Measurements from ENCODE around the gene HNF4A. TPM values are rescaled to one million over a fixed set of nuclear protein-coding genes. Genes with fewer than 3 reads are reported as not detected.

Gene HNF4A
- total and polyA plus RNA-seq, 2 of the 13 experiments (the other 11 are each of a cell fraction or from before 2014, with no cell fraction given) = 80.9 to 169 TPM

DNA sequence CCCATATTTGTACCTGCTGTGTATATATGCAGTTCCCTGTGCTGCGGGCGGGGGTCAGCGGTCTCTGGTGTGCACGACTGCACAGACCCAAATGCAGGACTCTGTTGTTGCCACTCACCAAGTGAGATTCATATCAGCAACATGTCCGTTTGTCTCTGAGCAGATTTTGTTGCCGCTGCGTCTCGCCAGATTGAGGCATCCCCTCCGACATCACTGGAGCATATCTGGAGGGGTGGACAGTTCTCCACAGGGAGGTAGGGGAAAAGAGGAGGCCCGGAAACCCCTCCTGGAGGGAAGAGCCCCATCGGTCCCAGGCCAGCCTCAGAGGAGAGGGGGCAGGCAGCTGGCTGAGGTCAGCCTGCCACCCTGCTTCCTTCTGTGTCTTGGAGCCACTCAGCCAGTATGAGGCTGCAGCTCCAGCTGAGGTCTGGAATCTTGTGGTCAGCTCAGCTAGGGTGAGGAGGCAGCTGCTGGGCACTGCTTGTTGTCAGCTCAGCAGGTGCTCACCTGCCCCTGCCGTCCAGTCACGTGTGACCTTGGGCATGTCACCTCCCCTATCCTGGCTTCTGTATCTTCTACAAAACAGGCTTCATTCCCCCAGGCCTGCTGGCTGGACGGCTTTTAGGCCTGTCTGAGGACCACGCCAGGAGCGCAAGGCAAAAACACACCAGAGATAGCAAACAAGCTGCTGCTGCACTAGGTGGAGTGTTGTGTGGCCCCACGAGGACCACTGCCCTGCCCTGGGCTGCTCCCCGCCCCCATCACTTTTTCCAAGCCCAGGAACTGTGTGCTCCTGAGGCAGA lies 47.1 kb downstream of the HNF4A start (continued):
- TF ChIP-seq, protein P1, sequence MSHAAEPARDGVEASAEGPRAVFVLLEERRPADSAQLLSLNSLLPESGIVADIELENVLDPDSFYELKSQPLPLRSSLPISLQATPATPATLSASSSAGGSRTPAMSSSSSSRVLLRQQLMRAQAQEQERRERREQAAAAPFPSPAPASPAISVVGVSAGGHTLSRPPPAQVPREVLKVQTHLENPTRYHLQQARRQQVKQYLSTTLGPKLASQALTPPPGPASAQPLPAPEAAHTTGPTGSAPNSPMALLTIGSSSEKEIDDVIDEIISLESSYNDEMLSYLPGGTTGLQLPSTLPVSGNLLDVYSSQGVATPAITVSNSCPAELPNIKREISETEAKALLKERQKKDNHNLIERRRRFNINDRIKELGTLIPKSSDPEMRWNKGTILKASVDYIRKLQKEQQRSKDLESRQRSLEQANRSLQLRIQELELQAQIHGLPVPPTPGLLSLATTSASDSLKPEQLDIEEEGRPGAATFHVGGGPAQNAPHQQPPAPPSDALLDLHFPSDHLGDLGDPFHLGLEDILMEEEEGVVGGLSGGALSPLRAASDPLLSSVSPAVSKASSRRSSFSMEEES (CRISPR knock-in tag; IDR thresholded peaks at IDR 0.05) = peak; percentile 83; the same call in 1 of the 2 replicates
- TF ChIP-seq, protein P2, sequence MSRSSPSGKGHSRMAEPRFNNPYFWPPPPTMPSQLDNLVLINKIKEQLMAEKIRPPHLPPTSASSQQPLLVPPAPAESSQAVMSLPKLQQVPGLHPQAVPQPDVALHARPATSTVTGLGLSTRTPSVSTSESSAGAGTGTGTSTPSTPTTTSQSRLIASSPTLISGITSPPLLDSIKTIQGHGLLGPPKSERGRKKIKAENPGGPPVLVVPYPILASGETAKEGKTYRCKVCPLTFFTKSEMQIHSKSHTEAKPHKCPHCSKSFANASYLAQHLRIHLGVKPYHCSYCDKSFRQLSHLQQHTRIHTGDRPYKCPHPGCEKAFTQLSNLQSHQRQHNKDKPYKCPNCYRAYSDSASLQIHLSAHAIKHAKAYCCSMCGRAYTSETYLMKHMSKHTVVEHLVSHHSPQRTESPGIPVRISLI (CRISPR knock-in tag; IDR thresholded peaks at IDR 0.05; ENCODE audit: borderline replicate concordance) = 0 out of 2 replicates have a peak, but pooled peaks have one; percentile 38
- TF ChIP-seq, protein P3, sequence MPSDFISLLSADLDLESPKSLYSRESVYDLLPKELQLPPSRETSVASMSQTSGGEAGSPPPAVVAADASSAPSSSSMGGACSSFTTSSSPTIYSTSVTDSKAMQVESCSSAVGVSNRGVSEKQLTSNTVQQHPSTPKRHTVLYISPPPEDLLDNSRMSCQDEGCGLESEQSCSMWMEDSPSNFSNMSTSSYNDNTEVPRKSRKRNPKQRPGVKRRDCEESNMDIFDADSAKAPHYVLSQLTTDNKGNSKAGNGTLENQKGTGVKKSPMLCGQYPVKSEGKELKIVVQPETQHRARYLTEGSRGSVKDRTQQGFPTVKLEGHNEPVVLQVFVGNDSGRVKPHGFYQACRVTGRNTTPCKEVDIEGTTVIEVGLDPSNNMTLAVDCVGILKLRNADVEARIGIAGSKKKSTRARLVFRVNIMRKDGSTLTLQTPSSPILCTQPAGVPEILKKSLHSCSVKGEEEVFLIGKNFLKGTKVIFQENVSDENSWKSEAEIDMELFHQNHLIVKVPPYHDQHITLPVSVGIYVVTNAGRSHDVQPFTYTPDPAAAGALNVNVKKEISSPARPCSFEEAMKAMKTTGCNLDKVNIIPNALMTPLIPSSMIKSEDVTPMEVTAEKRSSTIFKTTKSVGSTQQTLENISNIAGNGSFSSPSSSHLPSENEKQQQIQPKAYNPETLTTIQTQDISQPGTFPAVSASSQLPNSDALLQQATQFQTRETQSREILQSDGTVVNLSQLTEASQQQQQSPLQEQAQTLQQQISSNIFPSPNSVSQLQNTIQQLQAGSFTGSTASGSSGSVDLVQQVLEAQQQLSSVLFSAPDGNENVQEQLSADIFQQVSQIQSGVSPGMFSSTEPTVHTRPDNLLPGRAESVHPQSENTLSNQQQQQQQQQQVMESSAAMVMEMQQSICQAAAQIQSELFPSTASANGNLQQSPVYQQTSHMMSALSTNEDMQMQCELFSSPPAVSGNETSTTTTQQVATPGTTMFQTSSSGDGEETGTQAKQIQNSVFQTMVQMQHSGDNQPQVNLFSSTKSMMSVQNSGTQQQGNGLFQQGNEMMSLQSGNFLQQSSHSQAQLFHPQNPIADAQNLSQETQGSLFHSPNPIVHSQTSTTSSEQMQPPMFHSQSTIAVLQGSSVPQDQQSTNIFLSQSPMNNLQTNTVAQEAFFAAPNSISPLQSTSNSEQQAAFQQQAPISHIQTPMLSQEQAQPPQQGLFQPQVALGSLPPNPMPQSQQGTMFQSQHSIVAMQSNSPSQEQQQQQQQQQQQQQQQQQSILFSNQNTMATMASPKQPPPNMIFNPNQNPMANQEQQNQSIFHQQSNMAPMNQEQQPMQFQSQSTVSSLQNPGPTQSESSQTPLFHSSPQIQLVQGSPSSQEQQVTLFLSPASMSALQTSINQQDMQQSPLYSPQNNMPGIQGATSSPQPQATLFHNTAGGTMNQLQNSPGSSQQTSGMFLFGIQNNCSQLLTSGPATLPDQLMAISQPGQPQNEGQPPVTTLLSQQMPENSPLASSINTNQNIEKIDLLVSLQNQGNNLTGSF (CRISPR knock-in tag; IDR thresholded peaks at IDR 0.05) = no peak
- TF ChIP-seq ZNF367 (CRISPR knock-in tag; IDR thresholded peaks at IDR 0.05; ENCODE audit: borderline replicate concordance) = peak; percentile 61; the same call in 1 of the 2 replicates
- 0 out of 2 replicates have a peak, but pooled peaks have one; percentile 68 for TF ChIP-seq DNMT1 (CRISPR knock-in tag; IDR thresholded peaks at IDR 0.05)
- TF ChIP-seq, protein P4, sequence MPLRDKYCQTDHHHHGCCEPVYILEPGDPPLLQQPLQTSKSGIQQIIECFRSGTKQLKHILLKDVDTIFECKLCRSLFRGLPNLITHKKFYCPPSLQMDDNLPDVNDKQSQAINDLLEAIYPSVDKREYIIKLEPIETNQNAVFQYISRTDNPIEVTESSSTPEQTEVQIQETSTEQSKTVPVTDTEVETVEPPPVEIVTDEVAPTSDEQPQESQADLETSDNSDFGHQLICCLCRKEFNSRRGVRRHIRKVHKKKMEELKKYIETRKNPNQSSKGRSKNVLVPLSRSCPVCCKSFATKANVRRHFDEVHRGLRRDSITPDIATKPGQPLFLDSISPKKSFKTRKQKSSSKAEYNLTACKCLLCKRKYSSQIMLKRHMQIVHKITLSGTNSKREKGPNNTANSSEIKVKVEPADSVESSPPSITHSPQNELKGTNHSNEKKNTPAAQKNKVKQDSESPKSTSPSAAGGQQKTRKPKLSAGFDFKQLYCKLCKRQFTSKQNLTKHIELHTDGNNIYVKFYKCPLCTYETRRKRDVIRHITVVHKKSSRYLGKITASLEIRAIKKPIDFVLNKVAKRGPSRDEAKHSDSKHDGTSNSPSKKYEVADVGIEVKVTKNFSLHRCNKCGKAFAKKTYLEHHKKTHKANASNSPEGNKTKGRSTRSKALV (CRISPR knock-in tag; IDR thresholded peaks at IDR 0.05) = no peak
- TF ChIP-seq, protein P5, sequence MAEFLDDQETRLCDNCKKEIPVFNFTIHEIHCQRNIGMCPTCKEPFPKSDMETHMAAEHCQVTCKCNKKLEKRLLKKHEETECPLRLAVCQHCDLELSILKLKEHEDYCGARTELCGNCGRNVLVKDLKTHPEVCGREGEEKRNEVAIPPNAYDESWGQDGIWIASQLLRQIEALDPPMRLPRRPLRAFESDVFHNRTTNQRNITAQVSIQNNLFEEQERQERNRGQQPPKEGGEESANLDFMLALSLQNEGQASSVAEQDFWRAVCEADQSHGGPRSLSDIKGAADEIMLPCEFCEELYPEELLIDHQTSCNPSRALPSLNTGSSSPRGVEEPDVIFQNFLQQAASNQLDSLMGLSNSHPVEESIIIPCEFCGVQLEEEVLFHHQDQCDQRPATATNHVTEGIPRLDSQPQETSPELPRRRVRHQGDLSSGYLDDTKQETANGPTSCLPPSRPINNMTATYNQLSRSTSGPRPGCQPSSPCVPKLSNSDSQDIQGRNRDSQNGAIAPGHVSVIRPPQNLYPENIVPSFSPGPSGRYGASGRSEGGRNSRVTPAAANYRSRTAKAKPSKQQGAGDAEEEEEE (CRISPR knock-in tag; IDR thresholded peaks at IDR 0.05; ENCODE audit: borderline replicate concordance) = 0 out of 2 replicates have a peak, but pooled peaks have one; percentile 11
- TF ChIP-seq, protein P6, sequence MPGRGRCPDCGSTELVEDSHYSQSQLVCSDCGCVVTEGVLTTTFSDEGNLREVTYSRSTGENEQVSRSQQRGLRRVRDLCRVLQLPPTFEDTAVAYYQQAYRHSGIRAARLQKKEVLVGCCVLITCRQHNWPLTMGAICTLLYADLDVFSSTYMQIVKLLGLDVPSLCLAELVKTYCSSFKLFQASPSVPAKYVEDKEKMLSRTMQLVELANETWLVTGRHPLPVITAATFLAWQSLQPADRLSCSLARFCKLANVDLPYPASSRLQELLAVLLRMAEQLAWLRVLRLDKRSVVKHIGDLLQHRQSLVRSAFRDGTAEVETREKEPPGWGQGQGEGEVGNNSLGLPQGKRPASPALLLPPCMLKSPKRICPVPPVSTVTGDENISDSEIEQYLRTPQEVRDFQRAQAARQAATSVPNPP (CRISPR knock-in tag; IDR thresholded peaks at IDR 0.05) = no peak
- TF ChIP-seq, protein P7, sequence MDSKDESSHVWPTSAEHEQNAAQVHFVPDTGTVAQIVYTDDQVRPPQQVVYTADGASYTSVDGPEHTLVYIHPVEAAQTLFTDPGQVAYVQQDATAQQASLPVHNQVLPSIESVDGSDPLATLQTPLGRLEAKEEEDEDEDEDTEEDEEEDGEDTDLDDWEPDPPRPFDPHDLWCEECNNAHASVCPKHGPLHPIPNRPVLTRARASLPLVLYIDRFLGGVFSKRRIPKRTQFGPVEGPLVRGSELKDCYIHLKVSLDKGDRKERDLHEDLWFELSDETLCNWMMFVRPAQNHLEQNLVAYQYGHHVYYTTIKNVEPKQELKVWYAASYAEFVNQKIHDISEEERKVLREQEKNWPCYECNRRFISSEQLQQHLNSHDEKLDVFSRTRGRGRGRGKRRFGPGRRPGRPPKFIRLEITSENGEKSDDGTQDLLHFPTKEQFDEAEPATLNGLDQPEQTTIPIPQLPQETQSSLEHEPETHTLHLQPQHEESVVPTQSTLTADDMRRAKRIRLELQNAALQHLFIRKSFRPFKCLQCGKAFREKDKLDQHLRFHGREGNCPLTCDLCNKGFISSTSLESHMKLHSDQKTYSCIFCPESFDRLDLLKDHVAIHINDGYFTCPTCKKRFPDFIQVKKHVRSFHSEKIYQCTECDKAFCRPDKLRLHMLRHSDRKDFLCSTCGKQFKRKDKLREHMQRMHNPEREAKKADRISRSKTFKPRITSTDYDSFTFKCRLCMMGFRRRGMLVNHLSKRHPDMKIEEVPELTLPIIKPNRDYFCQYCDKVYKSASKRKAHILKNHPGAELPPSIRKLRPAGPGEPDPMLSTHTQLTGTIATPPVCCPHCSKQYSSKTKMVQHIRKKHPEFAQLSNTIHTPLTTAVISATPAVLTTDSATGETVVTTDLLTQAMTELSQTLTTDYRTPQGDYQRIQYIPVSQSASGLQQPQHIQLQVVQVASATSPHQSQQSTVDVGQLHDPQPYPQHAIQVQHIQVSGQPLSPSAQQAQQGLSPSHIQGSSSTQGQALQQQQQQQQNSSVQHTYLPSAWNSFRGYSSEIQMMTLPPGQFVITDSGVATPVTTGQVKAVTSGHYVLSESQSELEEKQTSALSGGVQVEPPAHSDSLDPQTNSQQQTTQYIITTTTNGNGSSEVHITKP (CRISPR knock-in tag; IDR thresholded peaks at IDR 0.05; ENCODE audit: low read depth) = no peak
